SKM-1 (cell line): Measurements from ENCODE around the gene LAMA2.

ENCODE experiments used
- DNase-seq: peaks from one replicate; lab custom pipeline; 2025; ENCODE audit not compliant: unreplicated experiment; lab: John Stamatoyannopoulos, UW

Gene LAMA2

GRCh38 chr6:129486327-129486726, 603.4 kb downstream of the LAMA2 start:
- DNase-seq: no peak

- no peak for DNase-seq
These were observed 605.4 kb downstream of the LAMA2 start for GRCh38 chr6:129488313-129488712.

GRCh38 chr6:129489215-129489765, 606.4 kb downstream of the LAMA2 start:
- DNase-seq: no peak

- DNase-seq: peak; percentile 77
These were observed 607.8 kb downstream of the LAMA2 start for GRCh38 chr6:129490521-129491255.

- DNase-seq: no peak
These were observed 608.5 kb downstream of the LAMA2 start for GRCh38 chr6:129491436-129491835.

- DNase-seq: no peak
These were observed 609.3 kb downstream of the LAMA2 start for GRCh38 chr6:129492260-129492659.

- no peak for DNase-seq
These were observed 610.5 kb downstream of the LAMA2 start for GRCh38 chr6:129493354-129493902.

GRCh38 chr6:129494099-129494498, 611.2 kb downstream of the LAMA2 start:
- DNase-seq: no peak

- no peak for DNase-seq
These were observed 611.6 kb downstream of the LAMA2 start for GRCh38 chr6:129494586-129494985.

GRCh38 chr6:129495652-129496051, 612.7 kb downstream of the LAMA2 start:
- no peak for DNase-seq

GRCh38 chr6:129497481-129498441, 614.8 kb downstream of the LAMA2 start:
- no peak for DNase-seq

- no peak for DNase-seq
These were observed 615.6 kb downstream of the LAMA2 start for GRCh38 chr6:129498541-129498940.

- DNase-seq: peak; percentile 50
These were observed 616.3 kb downstream of the LAMA2 start for GRCh38 chr6:129498950-129499842.

- DNase-seq: no peak
These were observed 616.9 kb downstream of the LAMA2 start for GRCh38 chr6:129499843-129500219.

- DNase-seq: peak; percentile 37
These were observed 618.2 kb downstream of the LAMA2 start for GRCh38 chr6:129500958-129501739.

- DNase-seq: no peak
These were observed 619.1 kb downstream of the LAMA2 start for GRCh38 chr6:129501740-129502660.

GRCh38 chr6:129504456-129504855, 621.5 kb downstream of the LAMA2 start:
- DNase-seq: no peak

GRCh38 chr6:129507059-129507807, 624.3 kb downstream of the LAMA2 start:
- no peak for DNase-seq
